SK-N-SH (cell line): Measurements from ENCODE around the gene JAM2. TPM values are rescaled to one million over a fixed set of nuclear protein-coding genes. Genes with fewer than 3 reads are reported as not detected.
A peak's percentile ranks its signal among the peaks of the same experiment; 100 is the strongest.

Experiments
- CTCF ChIP-seq: fragments of 200-600 bp; sonication (generic); IDR thresholded peaks from 2 replicates; pipeline ENCODE4 v1.6.1; 2017; ENCODE audit warnings: antibody characterized with exemption, mild to moderate bottlenecking, moderate library complexity
- ELF1 ChIP-seq: IDR thresholded peaks from 2 replicates; pipeline ENCODE4 v1.4.0; 2012
- EZH2phosphoT487 ChIP-seq: fragments of 200-600 bp; sonication (generic); IDR thresholded peaks from 2 replicates; pipeline ENCODE4 v1.6.1; 2017; ENCODE audit warnings: low read depth, mixed run types, mild to moderate bottlenecking, antibody characterized with exemption, moderate library complexity, borderline replicate concordance
- FOSL2 ChIP-seq: IDR thresholded peaks from 2 replicates; pipeline ENCODE4 v1.4.0; 2012; ENCODE audit warnings: low read depth, mild to moderate bottlenecking, moderate library complexity, borderline replicate concordance
- FOXJ3 ChIP-seq: sonication (generic); formaldehyde crosslinking; IDR thresholded peaks from 2 replicates; pipeline ENCODE4 v1.5.1; 2020; ENCODE audit warnings: mild to moderate bottlenecking, missing genetic modification reagents
- GABPA ChIP-seq: IDR thresholded peaks from 2 replicates; pipeline ENCODE4 v1.4.0; 2012; ENCODE audit warnings: low read depth, mild to moderate bottlenecking
- GATA2 ChIP-seq: sonication (generic); formaldehyde crosslinking; IDR thresholded peaks from 2 replicates; pipeline ENCODE4 v1.5.0; 2020; ENCODE audit warnings: mild to moderate bottlenecking, missing genetic modification reagents
- IRF3 ChIP-seq: fragments of 150-350 bp; IDR thresholded peaks from 2 replicates; pipeline ENCODE4 v1.6.1; 2016; ENCODE audit warnings: mild to moderate bottlenecking, low read depth, low read length
- MXI1 ChIP-seq: IDR thresholded peaks from 2 replicates; pipeline ENCODE4 v1.6.1; 2012; ENCODE audit warnings: mild to moderate bottlenecking, low read depth, low read length, improper control_type of control experiment
- NFIC ChIP-seq: IDR thresholded peaks from 2 replicates; pipeline ENCODE4 v1.4.0; 2012; ENCODE audit warnings: borderline replicate concordance
- PBX3 ChIP-seq: IDR thresholded peaks from 2 replicates; pipeline ENCODE4; 2012
- POLR2AphosphoS5 ChIP-seq: IDR thresholded peaks from 2 replicates; pipeline ENCODE4 v1.6.1; 2012; ENCODE audit warnings: low read depth, low read length
- RXRA ChIP-seq: IDR thresholded peaks from 2 replicates; pipeline ENCODE4 v1.4.0; 2012; ENCODE audit warnings: low read depth, mild to moderate bottlenecking, borderline replicate concordance
- SIN3A ChIP-seq: IDR thresholded peaks from 2 replicates; pipeline ENCODE4 v1.6.1; 2012; ENCODE audit warnings: low read depth, mild to moderate bottlenecking, low read length, moderate library complexity, borderline replicate concordance
- polyA plus RNA-seq, 3 experiments: library from polyadenylated mRNA; depleted of rRNA; stranded (reverse); fragments of >200 nt; gene quantifications; 2 replicates each; pipeline ENCODE4 v1.2.3, GENCODE V29; 2012

Gene JAM2
- polyA plus RNA-seq, 1 of the 3 experiments (the other 2 are of a cell fraction), result 8.3 TPM

- TF ChIP-seq CTCF, result no peak
- TF ChIP-seq EZH2phosphoT487, result no peak
- TF ChIP-seq FOSL2, result no peak
- peak; percentile 82 for TF ChIP-seq ELF1
- peak; percentile 96 for TF ChIP-seq POLR2AphosphoS5
- TF ChIP-seq MXI1, result peak; percentile 75; the same call in 1 of the 2 replicates
- TF ChIP-seq NFIC, result no peak; the same call in 1 of the 2 replicates
- no peak for TF ChIP-seq RXRA
- peak; percentile 97 for TF ChIP-seq GABPA
- TF ChIP-seq GATA2, result no peak
- peak; percentile 19; the same call in 1 of the 2 replicates for TF ChIP-seq PBX3
- TF ChIP-seq IRF3, result no peak
- no peak; the same call in 1 of the 2 replicates for TF ChIP-seq FOXJ3 (CRISPR knock-in tag)
- TF ChIP-seq SIN3A, result 0 out of 2 replicates have a peak, but pooled peaks have one; percentile 59
These were observed 96.0 kb downstream of the JAM2 start, which contains the start of the genes ATP5PF and GABPA (continued) for GRCh38 chr21:25734904-25735645.
